Measurements from ENCODE around the gene ZNF385B. TPM values are rescaled to one million over a fixed set of nuclear protein-coding genes. Genes with fewer than 3 reads are reported as not detected.

ZNF385B gene
- total RNA-seq, 1 experiment from 2014 or later: 2.2 TPM

GRCh38 chr2:179495315-179495714 is 366.1 kb downstream of the ZNF385B start:
- CTCF ChIA-PET: no interaction called here
- no peak for TF ChIP-seq EMX1 (CRISPR knock-in tag; IDR thresholded peaks at IDR 0.05)
- TF ChIP-seq GTF2I (CRISPR knock-in tag; conservative IDR thresholded peaks at IDR 0.05): no peak
- TF ChIP-seq PREB (CRISPR knock-in tag; IDR thresholded peaks at IDR 0.05; ENCODE audit: borderline replicate concordance): no peak
- no peak for TF ChIP-seq ZNF416 (CRISPR knock-in tag; IDR thresholded peaks at IDR 0.05)
- ATAC-seq (no peak), DNase-seq (ENCODE audit: low spot score) (no peak)
- POLR2A ChIA-PET: no interaction called here
- H3K4me1 Mint-ChIP-seq: no peaks in the 10 kb centered on the region
- peaks cover 9% of the 10 kb centered on the region; the same call in 1 of the 2 replicates for H3K9me3 Mint-ChIP-seq
- H3K27me3 Mint-ChIP-seq (ENCODE audit: low read depth): no peaks in the 10 kb centered on the region
- H3K4me3 Mint-ChIP-seq: no peak overlapping the region
- no peaks in the 10 kb centered on the region for H3K36me3 Mint-ChIP-seq
- H3K27ac Mint-ChIP-seq: no peak overlapping the region

GRCh38 chr2:179488563-179488962 is 372.8 kb downstream of the ZNF385B start:
- ChIA-PET CTCF (no interaction called here), POLR2A (no interaction called here)
- Mint-ChIP-seq H3K27me3 (ENCODE audit: low read depth) (no peaks in the 10 kb centered on the region), H3K4me1 (no peaks in the 10 kb centered on the region), H3K27ac (no peak overlapping the region), H3K9me3 (no peaks in the 10 kb centered on the region), H3K4me3 (no peak overlapping the region), H3K36me3 (no peaks in the 10 kb centered on the region)
- DNase-seq (ENCODE audit: low spot score): no peak
- TF ChIP-seq KAT7 (CRISPR knock-in tag; IDR thresholded peaks at IDR 0.05; ENCODE audit: borderline replicate concordance) (no peak), ZNF425 (CRISPR knock-in tag; conservative IDR thresholded peaks at IDR 0.05) (no peak), GRHL2 (CRISPR knock-in tag; IDR thresholded peaks at IDR 0.05; ENCODE audit: insufficient replicate concordance, severe bottlenecking) (no peak), ATF1 (CRISPR knock-in tag; IDR thresholded peaks at IDR 0.05) (no peak), NR2C2 (CRISPR knock-in tag; IDR thresholded peaks at IDR 0.05) (no peak), MXD4 (CRISPR knock-in tag; IDR thresholded peaks at IDR 0.05; ENCODE audit: borderline replicate concordance) (no peak), SP1 (CRISPR knock-in tag; conservative IDR thresholded peaks at IDR 0.05) (no peak), NR1H2 (CRISPR knock-in tag; IDR thresholded peaks at IDR 0.05) (no peak), EMX1 (CRISPR knock-in tag; IDR thresholded peaks at IDR 0.05) (no peak), ARID4B (CRISPR knock-in tag; IDR thresholded peaks at IDR 0.05; ENCODE audit: borderline replicate concordance) (no peak), ZBTB43 (CRISPR knock-in tag; IDR thresholded peaks at IDR 0.05) (no peak), ZNF232 (CRISPR knock-in tag; IDR thresholded peaks at IDR 0.05) (no peak), ZNF121 (CRISPR knock-in tag; IDR thresholded peaks at IDR 0.05) (no peak), ZNF671 (CRISPR knock-in tag; IDR thresholded peaks at IDR 0.05) (no peak)
- no peak for ATAC-seq
